ENCODE measurements around the gene SUDS3.
A peak's percentile ranks its signal among the peaks of the same experiment; 100 is the strongest.

SUDS3 gene

GRCh38 chr12:118354903-118355302 is 21.5 kb upstream of the SUDS3 start:
- in situ Hi-C loops (cut with MboI; ENCODE audit: low pct_unique_long_range_greater_than_20kb, low sequenced_read_pairs), result no loop called here
- no peak for DNase-seq

- in situ Hi-C loops (cut with MboI; ENCODE audit: low pct_unique_long_range_greater_than_20kb, low sequenced_read_pairs), result no loop called here
- DNase-seq, result no peak
These were observed 20.5 kb upstream of the SUDS3 start for GRCh38 chr12:118355843-118356242.

- DNase-seq, result peak; percentile 72
- in situ Hi-C loops (cut with MboI; ENCODE audit: low pct_unique_long_range_greater_than_20kb, low sequenced_read_pairs), result no loop called here
These were observed 19.5 kb upstream of the SUDS3 start for GRCh38 chr12:118356809-118357256.

GRCh38 chr12:118357257-118358007 is 18.9 kb upstream of the SUDS3 start:
- in situ Hi-C loops (cut with MboI; ENCODE audit: low pct_unique_long_range_greater_than_20kb, low sequenced_read_pairs), result no loop called here
- DNase-seq, result peak; percentile 95

GRCh38 chr12:118358008-118358359 is 18.4 kb upstream of the SUDS3 start:
- DNase-seq, result no peak
- in situ Hi-C loops (cut with MboI; ENCODE audit: low pct_unique_long_range_greater_than_20kb, low sequenced_read_pairs), result no loop called here

- in situ Hi-C loops (cut with MboI; ENCODE audit: low pct_unique_long_range_greater_than_20kb, low sequenced_read_pairs), result no loop called here
- peak; percentile 63 for DNase-seq
These were observed 17.5 kb upstream of the SUDS3 start for GRCh38 chr12:118358612-118359540.

GRCh38 chr12:118359541-118359915 is 16.8 kb upstream of the SUDS3 start:
- DNase-seq, result no peak
- in situ Hi-C loops (cut with MboI; ENCODE audit: low pct_unique_long_range_greater_than_20kb, low sequenced_read_pairs), result no loop called here

GRCh38 chr12:118361092-118361404 is 15.3 kb upstream of the SUDS3 start:
- DNase-seq, result no peak
- in situ Hi-C loops (cut with MboI; ENCODE audit: low pct_unique_long_range_greater_than_20kb, low sequenced_read_pairs), result no loop called here

GRCh38 chr12:118361889-118362288 is 14.5 kb upstream of the SUDS3 start:
- DNase-seq, result no peak
- in situ Hi-C loops (cut with MboI; ENCODE audit: low pct_unique_long_range_greater_than_20kb, low sequenced_read_pairs), result no loop called here

- in situ Hi-C loops (cut with MboI; ENCODE audit: low pct_unique_long_range_greater_than_20kb, low sequenced_read_pairs), result no loop called here
- peak; percentile 67 for DNase-seq
These were observed 7.5 kb upstream of the SUDS3 start for GRCh38 chr12:118368821-118369220.

- in situ Hi-C loops (cut with MboI; ENCODE audit: low pct_unique_long_range_greater_than_20kb, low sequenced_read_pairs), result no loop called here
These were observed 5.8 kb upstream of the SUDS3 start for GRCh38 chr12:118370601-118371000.

GRCh38 chr12:118371321-118372282 is 4.8 kb upstream of the SUDS3 start:
- peak; percentile 51 for DNase-seq

More at GRCh38 chr12:118370601-118371000, 5.8 kb upstream of the SUDS3 start:
- peak; percentile 17 for DNase-seq

GRCh38 chr12:118372541-118373495 is 3.5 kb upstream of the SUDS3 start, which contains the start of gene TAOK3:
TSS of gene TAOK3 (minus strand) at chr12:118372907. CDS start at chr12:118255567, 117,340 bp downstream.
- in situ Hi-C loops (cut with MboI; ENCODE audit: low pct_unique_long_range_greater_than_20kb, low sequenced_read_pairs), result no loop called here
- DNase-seq, result peak; percentile 97

More at GRCh38 chr12:118371321-118372282, 4.8 kb upstream of the SUDS3 start:
- in situ Hi-C loops (cut with MboI; ENCODE audit: low pct_unique_long_range_greater_than_20kb, low sequenced_read_pairs), result no loop called here

- no peak for DNase-seq
- in situ Hi-C loops (cut with MboI; ENCODE audit: low pct_unique_long_range_greater_than_20kb, low sequenced_read_pairs), result no loop called here
These were observed 2.7 kb upstream of the SUDS3 start for GRCh38 chr12:118373616-118374015.

- DNase-seq, result no peak
- in situ Hi-C loops (cut with MboI; ENCODE audit: low pct_unique_long_range_greater_than_20kb, low sequenced_read_pairs), result no loop called here
These were observed 2.1 kb upstream of the SUDS3 start for GRCh38 chr12:118374126-118374725.

- in situ Hi-C loops (cut with MboI; ENCODE audit: low pct_unique_long_range_greater_than_20kb, low sequenced_read_pairs), result no loop called here
- no peak for DNase-seq
These were observed 1.4 kb upstream of the SUDS3 start for GRCh38 chr12:118374909-118375308.

- in situ Hi-C loops (cut with MboI; ENCODE audit: low pct_unique_long_range_greater_than_20kb, low sequenced_read_pairs), result no loop called here
- DNase-seq, result peak; percentile 37
These were observed 1.0 kb upstream of the SUDS3 start for GRCh38 chr12:118375348-118375747.
